IMR-90 (cell line): ENCODE results near the gene CRHBP. TPM values are rescaled to one million over a fixed set of nuclear protein-coding genes. Genes with fewer than 3 reads are reported as not detected.

Experiments
- ATAC-seq: fragments of 200-7000 bp; cut with Tn5 transposase; 2 replicates; pipeline ENCODE4 v1.9.1; 2020; ENCODE audit warnings: low read depth, mild to moderate bottlenecking, moderate library complexity
- BruUV-seq: library from RNA; stranded (reverse); fragments of 400-500 nt; replicated peaks from 2 replicates; lab custom pipeline; 2021; lab: Mats Ljungman, UMichigan
- CTCF ChIA-PET: fragments of 300-600 bp; formaldehyde crosslinking; extraction: SDS; loops from one replicate; lab custom pipeline; 2021; ENCODE audit warnings: antibody characterized with exemption; lab: Yijun Ruan, JAX
- POLR2A ChIA-PET: fragments of 300-600 bp; sonication (Branson Sonifier 250); formaldehyde crosslinking; loops from one replicate; lab custom pipeline; 2022; ENCODE audit warnings: antibody characterized with exemption; ENCODE audit not compliant: unreplicated experiment; lab: Charles Lee
- DNase-seq: peaks from one replicate; pipeline ENCODE4 v3.0.0; 2013
- H2AFZ ChIP-seq: replicated peaks from 2 replicates; pipeline ENCODE3; 2013; ENCODE audit warnings: low read length, mild to moderate bottlenecking; ENCODE audit not compliant: poor library complexity
- H2AK5ac ChIP-seq: 2 replicates; pipeline ENCODE4 v1.6.1; 2013; ENCODE audit warnings: low read depth, low read length, inconsistent platforms
- H2AK9ac ChIP-seq: replicated peaks from 2 replicates; pipeline ENCODE3; 2013; ENCODE audit warnings: mild to moderate bottlenecking, low read depth, low read length, moderate library complexity; ENCODE audit not compliant: poor library complexity
- H2BK120ac ChIP-seq: 2 replicates; pipeline ENCODE4 v1.6.1; 2013; ENCODE audit warnings: low read depth, low read length, inconsistent platforms
- H2BK15ac ChIP-seq: 3 replicates; pipeline ENCODE4 v1.6.1; 2013; ENCODE audit warnings: low read depth, low read length, inconsistent platforms
- H2BK20ac ChIP-seq: 2 replicates; pipeline ENCODE4 v1.6.1; 2013; ENCODE audit warnings: low read depth, mild to moderate bottlenecking, inconsistent platforms, low read length, moderate library complexity
- H2BK5ac ChIP-seq: 2 replicates; pipeline ENCODE4 v1.6.1; 2013; ENCODE audit warnings: mild to moderate bottlenecking, low read depth, low read length, inconsistent platforms; ENCODE audit not compliant: poor library complexity, severe bottlenecking
- H3K14ac ChIP-seq: replicated peaks from 2 replicates; pipeline ENCODE4 v1.6.1; 2013; ENCODE audit warnings: low read depth, low read length, inconsistent platforms
- H3K18ac ChIP-seq: 2 replicates; pipeline ENCODE4 v1.6.1; 2013; ENCODE audit warnings: low read depth, low read length, control low read depth
- H3K23ac ChIP-seq: 2 replicates; pipeline ENCODE4 v1.6.1; 2013; ENCODE audit warnings: low read depth, low read length, inconsistent platforms
- H3K27ac ChIP-seq: 2 replicates; pipeline ENCODE4 v1.5.1; 2013; ENCODE audit warnings: mild to moderate bottlenecking, control low read depth, low read length; ENCODE audit not compliant: insufficient read depth
- H3K27me3 ChIP-seq: 2 replicates; pipeline ENCODE4 v1.6.1; 2013; ENCODE audit warnings: low read length; ENCODE audit not compliant: control insufficient read depth, insufficient read depth
- H3K36me3 ChIP-seq: 2 replicates; pipeline ENCODE4 v1.6.1; 2013; ENCODE audit warnings: low read length, mixed read lengths; ENCODE audit not compliant: control insufficient read depth, insufficient read depth
- H3K4ac ChIP-seq: 2 replicates; pipeline ENCODE4 v1.6.1; 2013; ENCODE audit warnings: low read depth, low read length, inconsistent platforms
- H3K4me1 ChIP-seq: 2 replicates; pipeline ENCODE4 v1.6.1; 2013; ENCODE audit warnings: low read length, mixed read lengths; ENCODE audit not compliant: control insufficient read depth, insufficient read depth
- H3K4me2 ChIP-seq: 2 replicates; pipeline ENCODE4 v1.6.1; 2013; ENCODE audit warnings: low read depth, mild to moderate bottlenecking, control low read depth, low read length, moderate library complexity
- H3K4me3 ChIP-seq: 2 replicates; pipeline ENCODE4 v1.5.1; 2013; ENCODE audit warnings: low read depth, mild to moderate bottlenecking, control low read depth, low read length, moderate library complexity; ENCODE audit not compliant: insufficient read depth
- H3K56ac ChIP-seq: 2 replicates; pipeline ENCODE4 v1.6.1; 2013; ENCODE audit warnings: low read length, inconsistent platforms; ENCODE audit not compliant: insufficient read depth; ENCODE audit errors: extremely low read depth
- H3K79me1 ChIP-seq, 2 experiments: 2 replicates each; pipeline ENCODE4 v1.6.1; 2013; ENCODE audit warnings: low read length in 2 of 2, inconsistent platforms in 1 of 2, low read depth in 1 of 2
- H3K9ac ChIP-seq: 2 replicates; pipeline ENCODE4 v1.6.1; 2013; ENCODE audit warnings: low read depth, low read length, control low read depth
- H3K9me1 ChIP-seq: 2 replicates; pipeline ENCODE4 v1.6.1; 2013; ENCODE audit warnings: low read length, inconsistent platforms; ENCODE audit not compliant: insufficient read depth
- H3K9me3 ChIP-seq: 2 replicates; pipeline ENCODE4 v1.6.1; 2013; ENCODE audit warnings: low read length; ENCODE audit not compliant: control insufficient read depth, insufficient read depth
- H4K20me1 ChIP-seq: 2 replicates; pipeline ENCODE4 v1.6.1; 2013; ENCODE audit warnings: low read length, inconsistent platforms; ENCODE audit not compliant: insufficient read depth
- H4K5ac ChIP-seq: 2 replicates; pipeline ENCODE4 v1.6.1; 2013; ENCODE audit warnings: mild to moderate bottlenecking, low read depth, low read length, control low read depth
- H4K8ac ChIP-seq, 2 experiments: 2 replicates each; pipeline ENCODE4 v1.6.1; 2013; ENCODE audit warnings: low read depth in 2 of 2, low read length in 2 of 2, control low read depth in 1 of 2, inconsistent platforms in 1 of 2
- H4K91ac ChIP-seq: 2 replicates; pipeline ENCODE4 v1.6.1; 2013; ENCODE audit warnings: low read depth, low read length, inconsistent platforms; ENCODE audit not compliant: insufficient read depth
- BHLHE40 ChIP-seq: fragments of 150-350 bp; IDR thresholded peaks from 2 replicates; pipeline ENCODE4 v1.6.1; 2016; ENCODE audit warnings: mild to moderate bottlenecking, low read depth, low read length
- CEBPB ChIP-seq: IDR thresholded peaks from 2 replicates; pipeline ENCODE4 v1.6.1; 2012; ENCODE audit warnings: low read depth, low read length, improper control_type of control experiment
- CTCF ChIP-seq: conservative IDR thresholded peaks from 2 replicates; pipeline ENCODE4 v1.5.1; 2012; ENCODE audit warnings: mild to moderate bottlenecking, low read depth, low read length, improper control_type of control experiment
- ELK1 ChIP-seq: fragments of 150-350 bp; IDR thresholded peaks from 2 replicates; pipeline ENCODE4 v1.6.1; 2016; ENCODE audit warnings: low read depth, mild to moderate bottlenecking, low read length, moderate library complexity, borderline replicate concordance
- FOS ChIP-seq: fragments of 150-350 bp; IDR thresholded peaks from 2 replicates; pipeline ENCODE4 v1.6.1; 2016; ENCODE audit warnings: low read depth, low read length
- MAFK ChIP-seq: IDR thresholded peaks from 2 replicates; pipeline ENCODE4 v1.6.1; 2012; ENCODE audit warnings: low read depth, low read length, improper control_type of control experiment
- MAZ ChIP-seq: IDR thresholded peaks from 2 replicates; pipeline ENCODE4 v1.6.1; 2012; ENCODE audit warnings: low read depth, mild to moderate bottlenecking, low read length, improper control_type of control experiment, moderate library complexity, borderline replicate concordance
- MXI1 ChIP-seq: IDR thresholded peaks from 2 replicates; pipeline ENCODE4 v1.6.1; 2012; ENCODE audit warnings: low read depth, mild to moderate bottlenecking, low read length, moderate library complexity, borderline replicate concordance
- NFE2L2 ChIP-seq: fragments of 150-350 bp; IDR thresholded peaks from 2 replicates; pipeline ENCODE4 v1.6.1; 2016; ENCODE audit warnings: low read depth, mild to moderate bottlenecking, low read length
- POLR2A ChIP-seq: IDR thresholded peaks from 2 replicates; pipeline ENCODE4 v1.6.1; 2012; ENCODE audit warnings: mild to moderate bottlenecking, low read depth, low read length
- RAD21 ChIP-seq: IDR thresholded peaks from 2 replicates; pipeline ENCODE4 v1.6.1; 2012; ENCODE audit warnings: low read length, improper control_type of control experiment
- RCOR1 ChIP-seq: IDR thresholded peaks from 2 replicates; pipeline ENCODE4 v1.6.1; 2012; ENCODE audit warnings: mild to moderate bottlenecking, low read length, improper control_type of control experiment; ENCODE audit not compliant: insufficient replicate concordance
- SMC3 ChIP-seq: fragments of 150-350 bp; IDR thresholded peaks from 2 replicates; pipeline ENCODE4 v1.6.1; 2016; ENCODE audit warnings: low read depth, mild to moderate bottlenecking, antibody characterized with exemption, low read length, moderate library complexity
- WGBS, 2 experiments: methylation state at CpG; one replicate each; pipeline versions ENCODE4 v1.1.5 to v1.1.7; 2013; ENCODE audit warnings: missing lambda C conversion rate in 2 of 2; ENCODE audit not compliant: insufficient read length in 1 of 2; ENCODE audit errors: extremely low coverage in 2 of 2; 5-methylcytosine and 5-hydroxymethylcytosine counted together
- dilution Hi-C: fragments of 300-500 bp; cut with HindIII; formaldehyde crosslinking; loops from one replicate; pipeline ENCODE4 v1.14.3; 2018; ENCODE audit warnings: low sequenced_read_pairs; ENCODE audit not compliant: unreplicated experiment
- in situ Hi-C: fragments of 300-500 bp; cut with MboI; formaldehyde crosslinking; loops from 3 replicates; pipeline ENCODE4 v1.14.3; 2019; ENCODE audit warnings: low sequenced_read_pairs, inconsistent platforms, mixed read lengths
- intact Hi-C: fragments of 100-400 bp; cut with micrococcal nuclease; formaldehyde crosslinking; loops from 2 replicates; pipeline ENCODE4 v1.10.0; 2022
- polyA plus RNA-seq, 3 experiments: library from polyadenylated mRNA; depleted of rRNA; stranded (reverse); fragments of >200 nt; gene quantifications; 2 replicates each; pipeline ENCODE4 v1.2.3, GENCODE V29; 2012; ENCODE audit warnings: low replicate concordance in 1 of 3
- total RNA-seq: library from RNA; depleted of rRNA; stranded (reverse); fragments of >200 nt; gene quantifications from 2 replicates; pipeline ENCODE4 v1.2.3, GENCODE V29; 2012

CRHBP gene
- total and polyA plus RNA-seq, 2 of the 4 experiments (the other 2 are of a cell fraction), result 0.09 TPM; not detected in 1

GRCh38 chr5:76972689-76973088 lies 19.8 kb downstream of the CRHBP start:
- H3K4ac ChIP-seq, result no peak overlapping the region
- H3K4me2 ChIP-seq, result no peak overlapping the region
- no peak overlapping the region for H2BK20ac ChIP-seq
- H4K8ac ChIP-seq, result no peak overlapping the region
- no peak overlapping the region for H2AFZ ChIP-seq
- H3K79me1 ChIP-seq, result no peaks in the 10 kb centered on the region
- H3K4me1 ChIP-seq, result no peaks in the 10 kb centered on the region
- H3K4me3 ChIP-seq, result no peak overlapping the region
- H3K27me3 ChIP-seq, result peaks cover 7% of the 10 kb centered on the region
- WGBS, 2 experiments, result no CpG with 5 or more reads among the region's 2 CpGs
- ChIA-PET POLR2A (no interaction called here), CTCF (no interaction called here)
- H3K9me3 ChIP-seq, result no peaks in the 10 kb centered on the region
- no TSS peak for BruUV-seq
- H3K36me3 ChIP-seq, result no peaks in the 10 kb centered on the region
- H3K14ac ChIP-seq, result no peak overlapping the region
- H4K91ac ChIP-seq, result no peak overlapping the region
- dilution Hi-C loops (no loop called here), in situ Hi-C loops (no loop called here), intact Hi-C loops (no loop called here)
- no peaks in the 10 kb centered on the region for H3K9me1 ChIP-seq
- no peak overlapping the region for H2BK5ac ChIP-seq
- no peak overlapping the region for H3K27ac ChIP-seq
- TF ChIP-seq NFE2L2 (no peak), POLR2A (no peak), CEBPB (no peak), SMC3 (no peak), FOS (no peak), MXI1 (no peak), BHLHE40 (no peak), ELK1 (no peak), CTCF (no peak), MAZ (no peak), RCOR1 (no peak), MAFK (no peak), RAD21 (no peak)
- no peak overlapping the region for H4K5ac ChIP-seq
- no peak overlapping the region for H3K9ac ChIP-seq
- no peak overlapping the region for H2AK9ac ChIP-seq
- DNase-seq, result no peak
- no peak overlapping the region for H2AK5ac ChIP-seq
- no peak overlapping the region for H2BK15ac ChIP-seq
- ATAC-seq, result no peak
- H4K20me1 ChIP-seq, result no peaks in the 10 kb centered on the region
- H3K18ac ChIP-seq, result no peak overlapping the region
- H3K23ac ChIP-seq, result no peak overlapping the region
- no peak overlapping the region for H2BK120ac ChIP-seq
- no peak overlapping the region for H3K56ac ChIP-seq
